IPS-18a (cell line): ENCODE results near the gene PRDM16.

ENCODE experiments used
- H3K27ac ChIP-seq: one replicate; pipeline ENCODE4 v1.5.1; 2013; ENCODE audit warnings: low read length
- H3K27me3 ChIP-seq: one replicate; pipeline ENCODE4 v1.6.1; 2013; ENCODE audit warnings: mild to moderate bottlenecking, low read length; ENCODE audit not compliant: control insufficient read depth, insufficient read depth
- H3K36me3 ChIP-seq: one replicate; pipeline ENCODE4 v1.6.1; 2013; ENCODE audit warnings: low read depth, low read length; ENCODE audit not compliant: control insufficient read depth
- H3K4me1 ChIP-seq: one replicate; pipeline ENCODE4 v1.6.1; 2013; ENCODE audit warnings: low read depth, low read length; ENCODE audit not compliant: control insufficient read depth
- H3K4me3 ChIP-seq: one replicate; pipeline ENCODE4 v1.5.1; 2013; ENCODE audit warnings: low read length
- H3K9ac ChIP-seq: one replicate; pipeline ENCODE4 v1.6.1; 2013; ENCODE audit warnings: mild to moderate bottlenecking, low read length, moderate library complexity
- H3K9me3 ChIP-seq: one replicate; pipeline ENCODE4 v1.6.1; 2013; ENCODE audit warnings: low read depth, low read length; ENCODE audit not compliant: control insufficient read depth

The PRDM16 gene

GRCh38 chr1:3205815-3206214 is 136.8 kb downstream of the PRDM16 start:
- no peaks in the 10 kb centered on the region for H3K36me3 ChIP-seq
- H3K4me1 ChIP-seq = peaks cover 15% of the 10 kb centered on the region
- H3K9ac ChIP-seq = no peak overlapping the region
- no peaks in the 10 kb centered on the region for H3K27me3 ChIP-seq
- no peaks in the 10 kb centered on the region for H3K9me3 ChIP-seq
- H3K27ac ChIP-seq = no peak overlapping the region
- no peak overlapping the region for H3K4me3 ChIP-seq

- Histone ChIP-seq H3K27ac (no peak overlapping the region), H3K4me3 (no peak overlapping the region), H3K9me3 (no peaks in the 10 kb centered on the region), H3K4me1 (peaks cover 15% of the 10 kb centered on the region), H3K36me3 (no peaks in the 10 kb centered on the region), H3K27me3 (no peaks in the 10 kb centered on the region), H3K9ac (no peak overlapping the region)
Observed at GRCh38 chr1:3206696-3207095, 137.7 kb downstream of the PRDM16 start.

- Histone ChIP-seq H3K4me3 (no peak overlapping the region), H3K4me1 (peaks cover 15% of the 10 kb centered on the region), H3K36me3 (no peaks in the 10 kb centered on the region), H3K9ac (no peak overlapping the region), H3K27me3 (no peaks in the 10 kb centered on the region), H3K27ac (no peak overlapping the region), H3K9me3 (no peaks in the 10 kb centered on the region)
Observed at GRCh38 chr1:3207217-3207848, 138.3 kb downstream of the PRDM16 start.

GRCh38 chr1:3208819-3209200 is 139.8 kb downstream of the PRDM16 start:
- Histone ChIP-seq H3K9me3 (no peaks in the 10 kb centered on the region), H3K4me3 (no peak overlapping the region), H3K9ac (no peak overlapping the region), H3K27ac (no peak overlapping the region), H3K27me3 (no peaks in the 10 kb centered on the region), H3K36me3 (no peaks in the 10 kb centered on the region), H3K4me1 (peaks cover 15% of the 10 kb centered on the region)

GRCh38 chr1:3209201-3209600 is 140.2 kb downstream of the PRDM16 start:
- Histone ChIP-seq H3K4me1 (peaks cover 14% of the 10 kb centered on the region), H3K9ac (no peak overlapping the region), H3K36me3 (no peaks in the 10 kb centered on the region), H3K4me3 (no peak overlapping the region), H3K27ac (no peak overlapping the region), H3K9me3 (no peaks in the 10 kb centered on the region), H3K27me3 (no peaks in the 10 kb centered on the region)

GRCh38 chr1:3211582-3212375 is 142.8 kb downstream of the PRDM16 start:
- H3K27me3 ChIP-seq = no peaks in the 10 kb centered on the region
- H3K9ac ChIP-seq = no peak overlapping the region
- no peaks in the 10 kb centered on the region for H3K4me1 ChIP-seq
- no peak overlapping the region for H3K27ac ChIP-seq
- no peak overlapping the region for H3K4me3 ChIP-seq
- no peaks in the 10 kb centered on the region for H3K36me3 ChIP-seq
- no peaks in the 10 kb centered on the region for H3K9me3 ChIP-seq

- Histone ChIP-seq H3K36me3 (no peaks in the 10 kb centered on the region), H3K4me1 (no peaks in the 10 kb centered on the region), H3K9ac (no peak overlapping the region), H3K4me3 (no peak overlapping the region), H3K27ac (no peak overlapping the region), H3K27me3 (no peaks in the 10 kb centered on the region), H3K9me3 (no peaks in the 10 kb centered on the region)
Observed at GRCh38 chr1:3212453-3213355, 143.7 kb downstream of the PRDM16 start.

- Histone ChIP-seq H3K27me3 (no peaks in the 10 kb centered on the region), H3K4me3 (no peak overlapping the region), H3K36me3 (no peaks in the 10 kb centered on the region), H3K27ac (no peak overlapping the region), H3K9ac (no peak overlapping the region), H3K9me3 (no peaks in the 10 kb centered on the region), H3K4me1 (no peaks in the 10 kb centered on the region)
Observed at GRCh38 chr1:3213730-3214129, 144.7 kb downstream of the PRDM16 start.

- Histone ChIP-seq H3K9ac (no peak overlapping the region), H3K27me3 (no peaks in the 10 kb centered on the region), H3K36me3 (no peaks in the 10 kb centered on the region)
Observed at GRCh38 chr1:3215198-3216014, 146.4 kb downstream of the PRDM16 start.

GRCh38 chr1:3216015-3216391 is 147.0 kb downstream of the PRDM16 start:
- Histone ChIP-seq H3K4me3 (no peak overlapping the region), H3K27ac (no peak overlapping the region), H3K9ac (no peak overlapping the region), H3K9me3 (no peaks in the 10 kb centered on the region), H3K27me3 (no peaks in the 10 kb centered on the region), H3K4me1 (peaks cover 3% of the 10 kb centered on the region), H3K36me3 (no peaks in the 10 kb centered on the region)

More at GRCh38 chr1:3215198-3216014, 146.4 kb downstream of the PRDM16 start:
- Histone ChIP-seq H3K9me3 (no peaks in the 10 kb centered on the region), H3K4me1 (peaks cover 3% of the 10 kb centered on the region), H3K4me3 (no peak overlapping the region), H3K27ac (no peak overlapping the region)

GRCh38 chr1:3217181-3217641 is 148.2 kb downstream of the PRDM16 start:
- no peak overlapping the region for H3K9ac ChIP-seq
- H3K4me1 ChIP-seq = peaks cover 3% of the 10 kb centered on the region
- no peak overlapping the region for H3K4me3 ChIP-seq
- no peaks in the 10 kb centered on the region for H3K36me3 ChIP-seq
- no peak overlapping the region for H3K27ac ChIP-seq
- H3K9me3 ChIP-seq = no peaks in the 10 kb centered on the region
- H3K27me3 ChIP-seq = no peaks in the 10 kb centered on the region
